H9 (cell line): ENCODE results near the gene GLB1L. TPM values are rescaled to one million over a fixed set of nuclear protein-coding genes. Genes with fewer than 3 reads are reported as not detected.
"Not testable (repeated sequence)": the region's sequence is repeated elsewhere in the genome, so short reads cannot be mapped to it uniquely, and the experiment has no call there.

Experiments used
- DNase-seq: peaks from one replicate; pipeline ENCODE4 v3.0.0-alpha.2; 2017
- H2AFZ ChIP-seq: one replicate; pipeline ENCODE4 v1.6.1; 2013; ENCODE audit warnings: mild to moderate bottlenecking, low read length, control low read depth, moderate library complexity
- H2AK5ac ChIP-seq: 2 replicates; pipeline ENCODE4 v1.6.1; 2013; ENCODE audit warnings: low read length, control low read depth, mixed read lengths; ENCODE audit not compliant: insufficient read length
- H2BK120ac ChIP-seq: one replicate; pipeline ENCODE4 v1.6.1; 2013; ENCODE audit warnings: low read depth, mild to moderate bottlenecking, low read length, control low read depth, inconsistent platforms; ENCODE audit not compliant: poor library complexity, severe bottlenecking
- H2BK12ac ChIP-seq: 2 replicates; pipeline ENCODE4 v1.6.1; 2013; ENCODE audit warnings: low read length, control low read depth, mixed read lengths, low read depth; ENCODE audit not compliant: insufficient read length
- H2BK15ac ChIP-seq: 2 replicates; pipeline ENCODE4 v1.6.1; 2013; ENCODE audit warnings: low read depth, low read length, control low read depth
- H2BK20ac ChIP-seq: one replicate; pipeline ENCODE4 v1.6.1; 2013; ENCODE audit warnings: low read depth, mild to moderate bottlenecking, low read length, control low read depth, inconsistent platforms; ENCODE audit not compliant: poor library complexity, severe bottlenecking
- H2BK5ac ChIP-seq: 2 replicates; pipeline ENCODE4 v1.6.1; 2013; ENCODE audit warnings: low read length, control low read depth, mixed read lengths; ENCODE audit not compliant: insufficient read length
- H3K14ac ChIP-seq: 2 replicates; pipeline ENCODE4 v1.6.1; 2013; ENCODE audit warnings: low read length, control low read depth; ENCODE audit not compliant: insufficient read depth
- H3K18ac ChIP-seq: 2 replicates; pipeline ENCODE4 v1.6.1; 2013; ENCODE audit warnings: low read depth, mild to moderate bottlenecking, mixed read lengths, low read length, control low read depth; ENCODE audit not compliant: insufficient read length
- H3K23ac ChIP-seq: 2 replicates; pipeline ENCODE4 v1.6.1; 2013; ENCODE audit warnings: low read length, control low read depth, mixed read lengths, low read depth; ENCODE audit not compliant: insufficient read length
- H3K23me2 ChIP-seq: 2 replicates; pipeline ENCODE4 v1.6.1; 2013; ENCODE audit warnings: low read depth, mild to moderate bottlenecking, mixed read lengths, low read length, control low read depth; ENCODE audit not compliant: insufficient read length, poor library complexity, severe bottlenecking
- H3K27ac ChIP-seq: 2 replicates; pipeline ENCODE4 v1.5.1; 2013; ENCODE audit warnings: low read length, control low read depth, mixed read lengths, low read depth; ENCODE audit not compliant: insufficient read length
- H3K27me3 ChIP-seq: 2 replicates; pipeline ENCODE4 v1.6.1; 2013; ENCODE audit warnings: low read length, control low read depth, inconsistent platforms; ENCODE audit not compliant: insufficient read depth
- H3K4ac ChIP-seq: 2 replicates; pipeline ENCODE4 v1.6.1; 2013; ENCODE audit warnings: low read depth, mild to moderate bottlenecking, control low read depth, inconsistent platforms, low read length, moderate library complexity
- H3K4me1 ChIP-seq: 2 replicates; pipeline ENCODE4 v1.6.1; 2013; ENCODE audit warnings: low read length, control low read depth, inconsistent platforms; ENCODE audit not compliant: insufficient read depth
- H3K4me2 ChIP-seq: 2 replicates; pipeline ENCODE4 v1.6.1; 2013; ENCODE audit warnings: low read length, control low read depth, mixed read lengths; ENCODE audit not compliant: insufficient read length, insufficient read depth
- H3K56ac ChIP-seq: 2 replicates; pipeline ENCODE4 v1.6.1; 2013; ENCODE audit warnings: low read depth, mild to moderate bottlenecking, mixed read lengths, low read length, control low read depth; ENCODE audit not compliant: insufficient read length
- H3K79me1 ChIP-seq: 2 replicates; pipeline ENCODE4 v1.6.1; 2013; ENCODE audit warnings: low read depth, mild to moderate bottlenecking, moderate library complexity, low read length, control low read depth, inconsistent platforms; ENCODE audit not compliant: insufficient read depth, poor library complexity, severe bottlenecking
- H3K79me2 ChIP-seq: 2 replicates; pipeline ENCODE4 v1.6.1; 2013; ENCODE audit warnings: low read length, control low read depth, inconsistent platforms; ENCODE audit not compliant: insufficient read depth
- H3K9ac ChIP-seq: 2 replicates; pipeline ENCODE4 v1.6.1; 2013; ENCODE audit warnings: low read length, control low read depth, mixed read lengths; ENCODE audit not compliant: insufficient read length; ENCODE audit errors: extremely low read depth
- H3K9me3 ChIP-seq: one replicate; pipeline ENCODE4 v1.6.1; 2013; ENCODE audit warnings: low read depth, low read length, inconsistent platforms; ENCODE audit not compliant: control insufficient read depth
- H3T11ph ChIP-seq: one replicate; pipeline ENCODE4 v1.6.1; 2013; ENCODE audit warnings: mild to moderate bottlenecking, low read length, control low read depth, inconsistent platforms
- H4K20me1 ChIP-seq: one replicate; pipeline ENCODE4 v1.6.1; 2013; ENCODE audit not compliant: control insufficient read depth, insufficient read length, insufficient read depth
- H4K5ac ChIP-seq: 2 replicates; pipeline ENCODE4 v1.6.1; 2013; ENCODE audit warnings: low read depth, mild to moderate bottlenecking, mixed read lengths, low read length, control low read depth; ENCODE audit not compliant: insufficient read length
- H4K8ac ChIP-seq: replicated peaks from 2 replicates; pipeline ENCODE4 v1.6.1; 2013; ENCODE audit warnings: low read length, control low read depth, mixed read lengths, low read depth; ENCODE audit not compliant: insufficient read length
- H4K91ac ChIP-seq: 2 replicates; pipeline ENCODE4 v1.6.1; 2013; ENCODE audit warnings: low read depth, mild to moderate bottlenecking, moderate library complexity, mixed read lengths, low read length, control low read depth; ENCODE audit not compliant: insufficient read length
- H3K27ac Mint-ChIP-seq, 3 experiments: 2 replicates in 2 of 3; 3 replicates in 1 of 3; pipeline ENCODE4 v1.8.0; 2020 to 2021; ENCODE audit warnings: mixed read lengths in 3 of 3, mild to moderate bottlenecking in 1 of 3, moderate library complexity in 1 of 3
- H3K27me3 Mint-ChIP-seq: 2 replicates; pipeline ENCODE4 v1.8.0; 2021; ENCODE audit warnings: low read depth, mild to moderate bottlenecking, moderate library complexity, mixed read lengths
- H3K36me3 Mint-ChIP-seq, 3 experiments: 2 replicates in 2 of 3; 3 replicates in 1 of 3; pipeline ENCODE4 v1.8.0; 2020 to 2021; ENCODE audit warnings: low read depth in 3 of 3, mixed read lengths in 3 of 3; ENCODE audit not compliant: insufficient read depth in 1 of 3
- H3K4me1 Mint-ChIP-seq, 2 experiments: 2 replicates each; pipeline ENCODE4 v1.8.0; 2020; ENCODE audit warnings: mixed read lengths in 2 of 2
- H3K4me3 Mint-ChIP-seq, 2 experiments: 2 replicates in 1 of 2; 3 replicates in 1 of 2; pipeline ENCODE4 v1.8.0; 2020 to 2021; ENCODE audit warnings: mild to moderate bottlenecking in 2 of 2, mixed read lengths in 2 of 2, moderate library complexity in 1 of 2
- H3K9me3 Mint-ChIP-seq, 2 experiments: 2 replicates in 1 of 2; 3 replicates in 1 of 2; pipeline ENCODE4 v1.8.0; 2020; ENCODE audit warnings: mild to moderate bottlenecking in 2 of 2, mixed read lengths in 2 of 2, moderate library complexity in 1 of 2
- WGBS: extraction: QIAGEN DNeasy Blood & Tissue Kit; methylation state at CpG from one replicate; pipeline ENCODE4 v1.1.7; 2013; ENCODE audit warnings: missing lambda C conversion rate, low lambda C conversion rate, mixed read lengths; ENCODE audit not compliant: insufficient read length; ENCODE audit errors: extremely low coverage; 5-methylcytosine and 5-hydroxymethylcytosine counted together
- total RNA-seq: library from RNA; stranded (reverse); gene quantifications from 2 replicates; pipeline ENCODE4 v1.2.1, GENCODE V29; 2021
- TF ChIP-seq, protein P1 (sequence below): fragments of 200-600 bp; sonication (generic); conservative IDR thresholded peaks from 3 replicates; pipeline ENCODE4 v1.8.0; 2021; ENCODE audit warnings: antibody characterized with exemption, mild to moderate bottlenecking

Gene GLB1L
- total RNA-seq, 1 experiment from 2014 or later, result 6.5 TPM

DNA sequence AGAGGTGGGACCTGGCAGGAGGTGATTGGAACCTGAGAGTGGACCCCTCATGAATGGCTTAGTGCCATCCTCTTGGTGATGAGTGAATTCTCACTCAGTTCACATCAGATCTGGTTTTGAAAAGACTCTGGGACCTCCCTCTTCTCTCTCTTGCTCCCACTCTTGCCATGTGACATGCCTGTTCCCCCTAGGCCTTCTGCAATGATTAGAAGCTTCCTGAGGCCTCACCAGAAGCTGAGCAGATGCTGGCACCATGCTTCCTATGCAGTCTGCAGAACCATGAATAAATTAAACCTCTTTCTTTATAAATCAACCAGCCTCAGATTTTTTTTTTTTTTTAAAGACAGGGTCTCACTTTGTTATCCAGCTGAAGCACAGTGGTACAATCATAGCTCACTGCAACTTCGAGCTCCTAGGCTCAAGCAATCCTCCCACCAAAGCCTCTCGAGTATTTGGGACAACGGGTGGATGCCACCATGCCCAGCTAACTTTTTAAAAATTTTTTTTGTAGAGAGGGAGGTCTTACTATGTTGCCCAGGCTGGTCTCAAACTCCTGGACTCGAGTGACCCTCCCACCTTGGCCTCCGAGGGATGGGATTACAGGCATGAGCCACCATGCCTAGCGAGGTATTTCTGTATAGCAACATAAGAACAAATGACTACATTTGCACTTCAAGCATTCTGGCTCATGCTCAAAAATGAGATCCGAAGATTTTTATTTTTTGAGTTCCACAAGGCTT, 40.6 kb downstream of the GLB1L start:
- Mint-ChIP-seq H3K9me3 (peaks cover 6 to 7% of the 10 kb centered on the region in 2 experiments; a peak in 4 of 5 replicates), H3K27ac (no peak overlapping the region), H3K27me3 (peaks cover 10% of the 10 kb centered on the region), H3K4me1 (peaks cover 12 to 21% of the 10 kb centered on the region in 2 experiments), H3K36me3 (peaks cover 7 to 24% (median 19%) of the 10 kb centered on the region in 3 experiments), H3K4me3 (no peak overlapping the region)
- Histone ChIP-seq H2AK5ac (no peak overlapping the region), H3K23ac (no peak overlapping the region), H3T11ph (no peak overlapping the region), H2BK5ac (no peak overlapping the region), H4K20me1 (no peaks in the 10 kb centered on the region), H4K8ac (no peak overlapping the region), H3K9ac (no peak overlapping the region), H3K4ac (no peak overlapping the region), H2BK12ac (no peak overlapping the region), H3K27ac (no peak overlapping the region), H4K91ac (no peak overlapping the region), H2AFZ (no peak overlapping the region), H3K18ac (no peak overlapping the region), H3K4me2 (no peak overlapping the region), H3K56ac (no peak overlapping the region), H3K14ac (no peak overlapping the region), H2BK120ac (no peak overlapping the region), H3K79me1 (no peaks in the 10 kb centered on the region), H3K4me1 (no peaks in the 10 kb centered on the region), H3K9me3 (no peaks in the 10 kb centered on the region), H3K27me3 (no peaks in the 10 kb centered on the region), H3K79me2 (no peaks in the 10 kb centered on the region), H2BK15ac (no peak overlapping the region), H4K5ac (no peak overlapping the region), H2BK20ac (no peak overlapping the region), H3K23me2 (peaks cover 4% of the 10 kb centered on the region)
- DNase-seq, result peak; percentile 2
- TF ChIP-seq, protein P1, sequence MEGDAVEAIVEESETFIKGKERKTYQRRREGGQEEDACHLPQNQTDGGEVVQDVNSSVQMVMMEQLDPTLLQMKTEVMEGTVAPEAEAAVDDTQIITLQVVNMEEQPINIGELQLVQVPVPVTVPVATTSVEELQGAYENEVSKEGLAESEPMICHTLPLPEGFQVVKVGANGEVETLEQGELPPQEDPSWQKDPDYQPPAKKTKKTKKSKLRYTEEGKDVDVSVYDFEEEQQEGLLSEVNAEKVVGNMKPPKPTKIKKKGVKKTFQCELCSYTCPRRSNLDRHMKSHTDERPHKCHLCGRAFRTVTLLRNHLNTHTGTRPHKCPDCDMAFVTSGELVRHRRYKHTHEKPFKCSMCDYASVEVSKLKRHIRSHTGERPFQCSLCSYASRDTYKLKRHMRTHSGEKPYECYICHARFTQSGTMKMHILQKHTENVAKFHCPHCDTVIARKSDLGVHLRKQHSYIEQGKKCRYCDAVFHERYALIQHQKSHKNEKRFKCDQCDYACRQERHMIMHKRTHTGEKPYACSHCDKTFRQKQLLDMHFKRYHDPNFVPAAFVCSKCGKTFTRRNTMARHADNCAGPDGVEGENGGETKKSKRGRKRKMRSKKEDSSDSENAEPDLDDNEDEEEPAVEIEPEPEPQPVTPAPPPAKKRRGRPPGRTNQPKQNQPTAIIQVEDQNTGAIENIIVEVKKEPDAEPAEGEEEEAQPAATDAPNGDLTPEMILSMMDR, result no peak
- no CpG with 5 or more reads among the region's 7 CpGs for WGBS

DNA sequence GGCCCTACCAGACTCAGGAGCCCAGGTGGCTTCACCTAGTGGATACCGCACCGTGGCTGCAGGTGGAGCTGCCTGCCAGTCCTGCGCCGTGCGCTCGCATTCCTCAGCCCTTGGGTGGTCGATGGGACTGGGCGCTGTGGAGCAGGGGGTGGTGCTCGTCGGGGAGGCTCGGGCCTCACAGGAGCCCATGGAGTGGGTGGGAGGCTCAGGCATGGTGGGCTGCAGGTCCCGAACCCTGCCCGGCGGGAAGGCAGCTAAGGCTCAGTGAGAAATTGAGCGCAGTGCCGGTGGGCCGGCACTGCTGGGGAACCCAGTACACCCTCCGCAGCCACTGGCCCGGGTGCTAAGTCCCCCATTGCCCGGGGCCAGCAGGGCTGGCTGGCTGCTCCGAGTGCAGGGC, 43.9 kb downstream of the GLB1L start:
- H3K23me2 ChIP-seq, H3K9me3 Mint-ChIP-seq, H3K4me3 Mint-ChIP-seq, H3K79me2 ChIP-seq, H3K27me3 ChIP-seq, H3K27ac Mint-ChIP-seq, H3K27ac ChIP-seq, H3K4ac ChIP-seq, H3K4me1 ChIP-seq, H2BK12ac ChIP-seq, H4K91ac ChIP-seq, H2BK5ac ChIP-seq, H3T11ph ChIP-seq, H2AK5ac ChIP-seq, H4K5ac ChIP-seq, H3K9me3 ChIP-seq, H2BK15ac ChIP-seq, H3K18ac ChIP-seq, H3K14ac ChIP-seq, H4K20me1 ChIP-seq, H2AFZ ChIP-seq, H3K23ac ChIP-seq, H2BK120ac ChIP-seq, H3K79me1 ChIP-seq, H3K4me2 ChIP-seq, H2BK20ac ChIP-seq, H3K56ac ChIP-seq, H4K8ac ChIP-seq, H3K36me3 Mint-ChIP-seq, H3K9ac ChIP-seq: not testable (repeated sequence)
- H3K27me3 Mint-ChIP-seq, result peaks cover 10% of the 10 kb centered on the region
- peak; percentile 16 for DNase-seq
- WGBS, result no CpG with 5 or more reads among the region's 21 CpGs
- peaks cover 14 to 20% of the 10 kb centered on the region in 2 experiments for H3K4me1 Mint-ChIP-seq
